Transverse colon (tissue), 3 donors: ENCODE measurements around the gene TCAF2.
"Not testable (repeated sequence)": the region's sequence is repeated elsewhere in the genome, so short reads cannot be mapped to it uniquely, and the experiment has no call there.

Experiments used
- EP300 ChIP-seq: sonication (generic); formaldehyde crosslinking; IDR thresholded peaks from one replicate; pipeline ENCODE4 v1.6.1; 2017; ENCODE audit warnings: antibody characterized with exemption, low read depth
- TF ChIP-seq, protein P1 (sequence below), 5 experiments: fragments of 200-600 bp in 3 of 5; fragments of 450-650 bp in 2 of 5; sonication (generic) in 3 of 5; IDR thresholded peaks; 1 replicate in 2 of 5; 2 replicates in 3 of 5; pipeline ENCODE4 v1.5.1; 2016 to 2017; ENCODE audit warnings: antibody characterized with exemption in 5 of 5, inconsistent platforms in 3 of 5, mild to moderate bottlenecking in 2 of 5, moderate library complexity in 1 of 5

DNA sequence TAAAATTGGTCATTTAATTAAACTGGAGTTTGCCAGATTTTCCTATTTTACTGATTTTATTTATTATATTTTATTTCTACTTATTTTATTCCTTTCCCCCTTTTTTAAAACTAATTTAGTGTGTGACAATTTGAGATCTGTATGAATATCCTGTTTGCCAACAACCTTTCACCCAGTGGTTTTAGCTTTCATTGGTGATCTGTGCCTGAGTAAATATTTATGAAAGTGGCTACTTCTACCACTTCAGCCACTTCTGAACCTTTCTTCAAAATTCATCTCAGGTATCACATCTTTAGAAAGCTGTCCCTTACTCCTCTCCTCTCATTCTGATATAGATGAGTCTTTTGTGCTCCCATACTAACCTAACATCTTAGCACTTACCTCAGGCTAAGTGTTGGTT is 30.9 kb upstream of the TCAF2 start:
- TF ChIP-seq, protein P1, sequence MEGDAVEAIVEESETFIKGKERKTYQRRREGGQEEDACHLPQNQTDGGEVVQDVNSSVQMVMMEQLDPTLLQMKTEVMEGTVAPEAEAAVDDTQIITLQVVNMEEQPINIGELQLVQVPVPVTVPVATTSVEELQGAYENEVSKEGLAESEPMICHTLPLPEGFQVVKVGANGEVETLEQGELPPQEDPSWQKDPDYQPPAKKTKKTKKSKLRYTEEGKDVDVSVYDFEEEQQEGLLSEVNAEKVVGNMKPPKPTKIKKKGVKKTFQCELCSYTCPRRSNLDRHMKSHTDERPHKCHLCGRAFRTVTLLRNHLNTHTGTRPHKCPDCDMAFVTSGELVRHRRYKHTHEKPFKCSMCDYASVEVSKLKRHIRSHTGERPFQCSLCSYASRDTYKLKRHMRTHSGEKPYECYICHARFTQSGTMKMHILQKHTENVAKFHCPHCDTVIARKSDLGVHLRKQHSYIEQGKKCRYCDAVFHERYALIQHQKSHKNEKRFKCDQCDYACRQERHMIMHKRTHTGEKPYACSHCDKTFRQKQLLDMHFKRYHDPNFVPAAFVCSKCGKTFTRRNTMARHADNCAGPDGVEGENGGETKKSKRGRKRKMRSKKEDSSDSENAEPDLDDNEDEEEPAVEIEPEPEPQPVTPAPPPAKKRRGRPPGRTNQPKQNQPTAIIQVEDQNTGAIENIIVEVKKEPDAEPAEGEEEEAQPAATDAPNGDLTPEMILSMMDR (IDR thresholded peaks at IDR 0.05) = not testable (repeated sequence)
- not testable (repeated sequence) for TF ChIP-seq EP300
